ENCODE data around the gene ILRUN.
"Not testable (repeated sequence)": the region's sequence is repeated elsewhere in the genome, so short reads cannot be mapped to it uniquely, and the experiment has no call there.

The ILRUN gene

GRCh38 chr6:34656378-34657036, 40.1 kb downstream of the ILRUN start:
- H3K18ac ChIP-seq (ENCODE audit: low read length): no peak overlapping the region
- no peak overlapping the region for H4K5ac ChIP-seq (ENCODE audit: low read length)
- H3K79me1 ChIP-seq (ENCODE audit: low read length): peaks cover 8% of the 10 kb centered on the region
- H3K4me3 ChIP-seq (ENCODE audit: low read length): no peak overlapping the region
- H3K56ac ChIP-seq (ENCODE audit: low read length): no peak overlapping the region
- H2BK5ac ChIP-seq (ENCODE audit: low read length): no peak overlapping the region
- H3K27me3 ChIP-seq (ENCODE audit: insufficient read depth, low read length, poor library complexity): no peaks in the 10 kb centered on the region
- H2BK120ac ChIP-seq (ENCODE audit: low read depth, low read length): no peak overlapping the region
- no peak overlapping the region for H3K23ac ChIP-seq (ENCODE audit: low read length)
- H2BK15ac ChIP-seq (replicated peaks; ENCODE audit: low read depth): no peak overlapping the region
- H3K4me1 ChIP-seq (ENCODE audit: control insufficient read depth, low read depth, low read length): peaks cover 4% of the 10 kb centered on the region
- no peak overlapping the region for H4K8ac ChIP-seq (ENCODE audit: low read depth, low read length)
- H3K27ac ChIP-seq (ENCODE audit: low read depth, low read length): no peak overlapping the region
- H3K9ac ChIP-seq (ENCODE audit: low read length): no peak overlapping the region
- H3K4ac ChIP-seq (ENCODE audit: low read depth, low read length): no peak overlapping the region
- H2AK5ac ChIP-seq (ENCODE audit: low read length): no peak overlapping the region
- DNase-seq: no peak
- no peaks in the 10 kb centered on the region for H3K36me3 ChIP-seq (ENCODE audit: control insufficient read depth, insufficient read depth, low read length)
- peaks cover 7% of the 10 kb centered on the region for H3K79me2 ChIP-seq (ENCODE audit: control insufficient read depth, insufficient read depth, low read length)
- H3K4me2 ChIP-seq (ENCODE audit: low read length): no peak overlapping the region
- 100% methylated on average over 2 of the region's 5 CpGs for WGBS (ENCODE audit: extremely low coverage, insufficient coverage, low lambda C conversion rate)

DNA sequence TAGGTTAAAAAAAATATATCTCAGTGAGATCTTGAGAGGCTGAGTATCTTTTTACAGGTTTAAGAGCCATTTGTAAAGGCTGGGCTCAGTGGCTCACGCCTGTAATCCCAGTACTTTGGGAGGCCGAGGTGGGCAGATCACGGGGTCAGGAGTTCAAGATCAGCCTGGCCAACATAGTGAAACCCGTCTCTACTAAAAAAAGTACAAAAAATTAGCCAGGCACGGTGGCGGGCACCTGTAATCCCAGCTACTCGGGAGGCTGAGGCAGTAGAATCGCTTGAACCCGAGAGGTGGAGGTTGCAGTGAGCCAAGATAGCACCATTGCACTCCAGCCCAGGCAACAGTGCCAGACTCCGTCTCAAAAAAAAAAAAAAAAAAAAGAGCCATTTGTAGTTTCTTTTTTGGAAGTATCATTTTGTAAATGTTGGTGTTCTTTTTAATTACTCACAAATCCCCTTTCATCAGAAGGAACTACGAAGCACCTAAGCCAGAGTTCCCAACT, 40.6 kb downstream of the ILRUN start:
- not testable (repeated sequence) for H4K5ac ChIP-seq (ENCODE audit: low read length); H3K56ac ChIP-seq (ENCODE audit: low read length); H4K8ac ChIP-seq (ENCODE audit: low read depth, low read length); H2BK5ac ChIP-seq (ENCODE audit: low read length); H2BK15ac ChIP-seq (replicated peaks; ENCODE audit: low read depth); H2BK120ac ChIP-seq (ENCODE audit: low read depth, low read length); H2AK5ac ChIP-seq (ENCODE audit: low read length); H3K23ac ChIP-seq (ENCODE audit: low read length); H3K4me2 ChIP-seq (ENCODE audit: low read length); DNase-seq; H3K4me3 ChIP-seq (ENCODE audit: low read length); H3K79me1 ChIP-seq (ENCODE audit: low read length); H3K27me3 ChIP-seq (ENCODE audit: insufficient read depth, low read length, poor library complexity); H3K27ac ChIP-seq (ENCODE audit: low read depth, low read length); H3K9ac ChIP-seq (ENCODE audit: low read length); H3K4ac ChIP-seq (ENCODE audit: low read depth, low read length); H3K4me1 ChIP-seq (ENCODE audit: control insufficient read depth, low read depth, low read length); H3K36me3 ChIP-seq (ENCODE audit: control insufficient read depth, insufficient read depth, low read length); H3K79me2 ChIP-seq (ENCODE audit: control insufficient read depth, insufficient read depth, low read length); H3K18ac ChIP-seq (ENCODE audit: low read length)
- no CpG with 5 or more reads among the region's 11 CpGs for WGBS (ENCODE audit: extremely low coverage, insufficient coverage, low lambda C conversion rate)

DNA sequence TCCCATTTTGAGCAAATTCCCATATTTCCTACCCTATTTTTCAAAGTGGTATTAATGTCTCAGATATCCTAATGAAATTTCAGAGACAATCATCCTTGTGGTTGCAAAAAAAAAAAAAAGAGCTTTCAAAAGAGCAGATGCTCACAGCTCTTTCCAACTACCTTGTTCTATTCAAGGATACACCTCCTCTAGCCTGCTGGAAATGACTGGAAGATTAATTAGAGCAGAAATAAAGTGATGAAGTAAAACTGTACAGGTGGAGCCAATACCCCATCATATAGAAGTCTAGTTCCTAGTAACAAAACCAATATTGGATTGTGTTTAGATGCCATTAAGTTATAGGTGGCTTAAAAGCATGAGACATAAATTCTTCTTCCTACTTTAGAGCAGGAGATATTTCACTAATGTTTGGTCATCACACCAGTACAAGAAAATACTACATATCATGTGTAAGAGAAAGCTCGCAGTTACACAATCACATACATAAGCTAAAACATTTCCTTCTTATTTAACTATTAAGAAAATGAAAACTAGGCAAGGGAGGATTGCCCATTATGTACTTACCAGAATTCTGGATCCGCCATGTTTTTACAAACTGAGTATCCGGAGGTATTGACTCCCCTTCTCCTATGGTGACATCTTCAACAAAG, 42.4 kb downstream of the ILRUN start:
- H4K8ac ChIP-seq (ENCODE audit: low read depth, low read length): no peak overlapping the region
- H3K23ac ChIP-seq (ENCODE audit: low read length): no peak overlapping the region
- no peak overlapping the region for H2BK15ac ChIP-seq (replicated peaks; ENCODE audit: low read depth)
- peaks cover 4% of the 10 kb centered on the region for H3K79me2 ChIP-seq (ENCODE audit: control insufficient read depth, insufficient read depth, low read length)
- no peak overlapping the region for H4K5ac ChIP-seq (ENCODE audit: low read length)
- H3K4me2 ChIP-seq (ENCODE audit: low read length): no peak overlapping the region
- H3K27ac ChIP-seq (ENCODE audit: low read depth, low read length): no peak overlapping the region
- H3K9ac ChIP-seq (ENCODE audit: low read length): no peak overlapping the region
- no peak overlapping the region for H3K18ac ChIP-seq (ENCODE audit: low read length)
- no peak overlapping the region for H2BK5ac ChIP-seq (ENCODE audit: low read length)
- H3K56ac ChIP-seq (ENCODE audit: low read length): no peak overlapping the region
- H3K27me3 ChIP-seq (ENCODE audit: insufficient read depth, low read length, poor library complexity): no peaks in the 10 kb centered on the region
- H3K79me1 ChIP-seq (ENCODE audit: low read length): peaks cover 8% of the 10 kb centered on the region
- no peak for DNase-seq
- peaks cover 4% of the 10 kb centered on the region for H3K4me1 ChIP-seq (ENCODE audit: control insufficient read depth, low read depth, low read length)
- H3K36me3 ChIP-seq (ENCODE audit: control insufficient read depth, insufficient read depth, low read length): no peaks in the 10 kb centered on the region
- H2AK5ac ChIP-seq (ENCODE audit: low read length): no peak overlapping the region
- no peak overlapping the region for H2BK120ac ChIP-seq (ENCODE audit: low read depth, low read length)
- H3K4me3 ChIP-seq (ENCODE audit: low read length): no peak overlapping the region
- no CpG with 5 or more reads among the region's 3 CpGs for WGBS (ENCODE audit: extremely low coverage, insufficient coverage, low lambda C conversion rate)
- H3K4ac ChIP-seq (ENCODE audit: low read depth, low read length): no peak overlapping the region

DNA sequence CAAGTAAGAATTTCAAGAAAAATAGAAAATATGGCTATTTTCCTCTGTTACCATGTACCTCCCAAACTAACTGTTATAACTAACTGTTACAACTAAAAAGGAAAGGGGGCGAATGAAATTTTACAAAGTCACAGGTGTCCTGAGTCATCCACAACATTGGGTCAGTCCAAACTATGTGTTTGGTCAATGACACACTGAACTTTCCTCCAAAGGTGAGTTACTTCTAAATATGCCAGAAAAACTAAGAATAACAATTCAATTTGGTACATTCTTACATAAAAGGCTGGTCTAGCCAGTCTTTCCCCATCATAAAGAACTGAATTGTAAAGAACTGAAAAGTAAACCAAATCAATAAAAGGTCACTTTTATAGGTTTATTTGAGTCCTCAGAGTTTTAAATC, 44.3 kb downstream of the ILRUN start:
- H3K23ac ChIP-seq (ENCODE audit: low read length): no peak overlapping the region
- no CpG with 5 or more reads among the region's 1 CpG for WGBS (ENCODE audit: extremely low coverage, insufficient coverage, low lambda C conversion rate)

DNA sequence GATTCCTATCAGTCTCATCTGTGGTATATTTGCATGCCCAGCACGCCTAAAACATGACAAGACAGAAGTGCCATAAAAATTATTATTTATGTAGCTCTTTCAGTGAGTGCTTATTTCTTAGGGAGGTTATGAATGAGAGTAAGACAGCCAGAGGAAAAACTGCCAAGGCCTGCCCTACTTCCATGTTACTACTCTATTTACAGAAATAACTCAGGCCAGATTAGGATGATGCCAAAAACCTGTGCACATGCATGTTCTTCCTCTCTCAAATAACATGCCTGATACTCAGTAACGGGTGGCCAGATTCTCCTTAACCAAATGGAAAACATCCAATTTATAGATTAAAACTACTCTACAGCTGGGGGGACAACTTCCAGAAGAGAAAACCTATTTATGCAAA, 45.7 kb downstream of the ILRUN start:
- Histone ChIP-seq H2BK5ac (ENCODE audit: low read length) (no peak overlapping the region), H3K56ac (ENCODE audit: low read length) (no peak overlapping the region), H2AK5ac (ENCODE audit: low read length) (no peak overlapping the region), H3K4me2 (ENCODE audit: low read length) (no peak overlapping the region), H3K18ac (ENCODE audit: low read length) (no peak overlapping the region), H2BK120ac (ENCODE audit: low read depth, low read length) (no peak overlapping the region), H3K4me1 (ENCODE audit: control insufficient read depth, low read depth, low read length) (no peaks in the 10 kb centered on the region), H3K36me3 (ENCODE audit: control insufficient read depth, insufficient read depth, low read length) (no peaks in the 10 kb centered on the region), H3K27ac (ENCODE audit: low read depth, low read length) (no peak overlapping the region), H3K79me1 (ENCODE audit: low read length) (peaks cover 5% of the 10 kb centered on the region), H3K4me3 (ENCODE audit: low read length) (no peak overlapping the region), H3K23ac (ENCODE audit: low read length) (no peak overlapping the region), H3K9ac (ENCODE audit: low read length) (no peak overlapping the region), H3K4ac (ENCODE audit: low read depth, low read length) (no peak overlapping the region), H2BK15ac (replicated peaks; ENCODE audit: low read depth) (no peak overlapping the region), H3K79me2 (ENCODE audit: control insufficient read depth, insufficient read depth, low read length) (no peaks in the 10 kb centered on the region), H3K27me3 (ENCODE audit: insufficient read depth, low read length, poor library complexity) (no peaks in the 10 kb centered on the region), H4K5ac (ENCODE audit: low read length) (no peak overlapping the region), H4K8ac (ENCODE audit: low read depth, low read length) (no peak overlapping the region)
- WGBS (ENCODE audit: extremely low coverage, insufficient coverage, low lambda C conversion rate): no CpG with 5 or more reads among the region's 2 CpGs
- DNase-seq: no peak

More for the DNA sequence above, 44.3 kb downstream of the ILRUN start:
- H3K9ac ChIP-seq (ENCODE audit: low read length): no peak overlapping the region
- H2BK5ac ChIP-seq (ENCODE audit: low read length): no peak overlapping the region
- no peak overlapping the region for H4K8ac ChIP-seq (ENCODE audit: low read depth, low read length)
- no peaks in the 10 kb centered on the region for H3K36me3 ChIP-seq (ENCODE audit: control insufficient read depth, insufficient read depth, low read length)
- DNase-seq: no peak
- H3K27ac ChIP-seq (ENCODE audit: low read depth, low read length): no peak overlapping the region
- no peak overlapping the region for H3K18ac ChIP-seq (ENCODE audit: low read length)
- H3K79me1 ChIP-seq (ENCODE audit: low read length): peaks cover 3% of the 10 kb centered on the region
- no peak overlapping the region for H2BK120ac ChIP-seq (ENCODE audit: low read depth, low read length)
- no peak overlapping the region for H3K4ac ChIP-seq (ENCODE audit: low read depth, low read length)
- no peaks in the 10 kb centered on the region for H3K27me3 ChIP-seq (ENCODE audit: insufficient read depth, low read length, poor library complexity)
- no peak overlapping the region for H3K4me2 ChIP-seq (ENCODE audit: low read length)
- H3K56ac ChIP-seq (ENCODE audit: low read length): no peak overlapping the region
- no peak overlapping the region for H2AK5ac ChIP-seq (ENCODE audit: low read length)
- H3K79me2 ChIP-seq (ENCODE audit: control insufficient read depth, insufficient read depth, low read length): no peaks in the 10 kb centered on the region
- no peak overlapping the region for H4K5ac ChIP-seq (ENCODE audit: low read length)
- H3K4me3 ChIP-seq (ENCODE audit: low read length): no peak overlapping the region
- no peaks in the 10 kb centered on the region for H3K4me1 ChIP-seq (ENCODE audit: control insufficient read depth, low read depth, low read length)
- H2BK15ac ChIP-seq (replicated peaks; ENCODE audit: low read depth): no peak overlapping the region
